ENCODE results near the gene MYO3B.
"Not testable (repeated sequence)": the region's sequence is repeated elsewhere in the genome, so short reads cannot be mapped to it uniquely, and the experiment has no call there.

MYO3B gene

GRCh38 chr2:170530803-170531564 is 353.0 kb downstream of the MYO3B start:
- DNase-seq, result no peak

GRCh38 chr2:170531876-170532275 is 353.9 kb downstream of the MYO3B start:
- DNase-seq, result no peak

GRCh38 chr2:170533156-170533555 is 355.2 kb downstream of the MYO3B start:
- DNase-seq, result no peak

DNA sequence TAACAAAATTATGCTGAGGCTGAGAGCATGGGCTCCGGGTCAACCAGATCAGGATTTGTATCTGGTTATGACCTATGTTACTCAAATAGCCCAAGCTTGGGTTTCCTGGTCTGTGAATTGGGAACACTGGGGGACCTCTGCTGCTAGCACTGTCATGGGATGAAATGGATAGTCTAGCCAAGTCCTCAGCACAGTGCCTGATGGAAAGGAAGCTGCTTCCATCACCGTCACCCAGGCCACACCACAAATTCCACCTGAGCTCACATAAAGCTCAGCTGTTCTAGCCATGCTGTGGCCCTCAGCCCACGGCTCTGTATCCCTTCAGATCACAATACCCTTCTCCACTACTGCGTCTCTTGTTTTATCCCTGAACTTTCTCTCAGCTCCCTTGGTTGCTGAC is 357.6 kb downstream of the MYO3B start:
- DNase-seq, result no peak

DNA sequence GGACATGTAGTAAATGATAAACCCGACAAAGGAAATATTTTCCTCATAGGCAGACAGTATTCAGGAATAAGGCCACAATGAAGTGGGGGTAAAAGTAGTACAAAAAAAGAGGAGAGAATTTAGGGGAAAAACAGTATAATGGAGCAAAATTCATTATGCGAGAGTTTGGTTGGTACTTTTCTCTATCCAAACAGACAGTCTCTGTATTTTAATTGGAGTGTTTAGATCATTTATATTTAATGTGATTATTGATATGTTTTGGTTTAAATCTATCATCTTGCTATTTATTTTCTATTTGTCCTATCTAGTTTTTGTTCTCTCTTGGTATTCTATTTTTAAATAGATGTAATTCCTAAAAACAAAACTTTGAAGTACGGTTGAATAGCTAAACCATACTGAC is 366.9 kb downstream of the MYO3B start:
- DNase-seq, result no peak

DNA sequence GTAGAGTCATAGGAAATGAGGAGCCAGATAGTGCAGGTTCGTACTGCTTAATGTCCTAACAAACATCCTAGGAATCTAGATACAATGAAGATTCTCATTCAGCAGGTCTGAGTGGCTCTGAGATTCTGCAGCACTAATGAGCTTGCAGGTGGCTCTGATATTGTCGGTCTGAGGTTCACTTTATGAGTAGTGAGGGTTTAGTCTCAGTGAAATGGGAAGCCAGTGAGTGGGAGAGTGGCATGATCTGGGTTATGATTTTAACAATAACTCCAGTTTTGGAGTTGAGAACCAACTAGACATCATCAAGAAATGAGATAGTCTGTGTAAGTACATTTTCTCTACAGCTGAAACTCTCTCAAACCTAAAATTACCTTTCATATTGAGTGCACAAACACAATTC is 370.4 kb downstream of the MYO3B start:
- DNase-seq, result no peak

GRCh38 chr2:170550501-170550900 is 372.6 kb downstream of the MYO3B start:
- DNase-seq, result no peak

DNA sequence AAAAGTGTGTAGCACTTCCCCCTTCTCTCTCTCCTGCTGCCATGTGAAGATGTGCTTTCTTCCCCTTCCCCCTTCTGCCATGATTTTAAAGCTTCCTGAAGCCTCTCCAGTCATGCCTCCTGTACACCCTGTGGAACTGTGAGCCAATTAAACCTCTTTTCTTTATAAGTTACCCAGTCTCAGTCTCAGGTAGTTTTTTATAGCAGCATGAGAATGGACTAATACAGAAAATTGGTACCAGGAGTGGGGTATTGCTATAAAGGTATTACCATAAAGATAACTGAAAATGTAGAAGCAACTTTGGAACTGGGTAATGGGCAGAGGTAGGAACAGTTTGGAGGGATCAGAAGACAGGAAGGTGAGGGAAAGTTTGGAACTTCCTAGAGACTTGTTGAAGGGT is 374.0 kb downstream of the MYO3B start:
- not testable (repeated sequence) for DNase-seq

DNA sequence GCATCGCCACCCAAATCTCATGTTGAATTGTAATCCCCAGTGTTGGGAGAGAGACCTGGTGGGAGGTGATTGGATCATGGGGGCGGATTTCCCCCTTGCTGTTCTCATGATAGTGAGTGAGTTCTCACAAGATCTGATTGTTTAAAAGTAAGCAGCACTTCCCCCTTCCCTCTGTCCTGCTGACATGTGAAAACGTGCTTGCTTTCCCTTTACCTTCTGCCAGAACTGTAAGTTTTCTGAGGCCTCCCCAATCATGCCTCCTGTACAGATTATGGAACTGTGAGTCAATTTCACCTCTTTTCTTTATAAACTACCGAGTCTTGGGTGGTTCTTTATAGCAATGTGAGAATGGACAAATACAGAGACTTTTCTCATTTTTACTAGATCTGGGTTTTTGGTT is 375.8 kb downstream of the MYO3B start:
- DNase-seq, result no peak

DNA sequence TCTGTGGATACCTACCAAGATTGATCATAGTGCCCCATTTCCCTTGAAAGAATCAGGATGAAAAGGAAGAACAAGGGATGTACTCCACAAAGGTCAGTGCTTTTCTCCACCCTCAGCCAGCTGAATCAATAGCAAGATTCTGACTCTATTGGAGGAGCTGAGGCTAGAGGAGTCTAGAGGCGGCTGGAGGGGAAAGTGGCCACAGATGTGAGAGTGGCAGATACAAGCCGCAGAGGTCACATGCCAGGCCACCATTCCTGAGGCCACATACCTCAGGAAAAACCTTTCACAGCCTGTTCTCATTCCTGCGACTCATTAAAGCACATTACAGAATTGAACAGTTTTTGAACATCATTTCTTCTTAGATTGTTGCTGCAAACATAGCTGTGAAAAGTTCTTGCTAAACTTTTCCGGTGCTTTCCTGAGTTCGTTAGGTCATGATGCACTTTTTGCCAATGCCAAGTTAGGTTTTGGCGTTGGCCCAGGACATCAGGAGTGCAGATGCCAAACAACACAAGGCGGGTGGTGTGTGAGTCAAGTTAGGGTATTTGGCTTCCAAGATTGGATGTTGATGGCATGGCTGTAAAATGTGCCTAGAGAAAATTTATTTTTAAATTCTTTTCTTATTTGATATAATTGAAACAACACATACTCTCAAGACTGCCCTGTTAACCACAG is 376.5 kb downstream of the MYO3B start:
- no peak for DNase-seq

DNA sequence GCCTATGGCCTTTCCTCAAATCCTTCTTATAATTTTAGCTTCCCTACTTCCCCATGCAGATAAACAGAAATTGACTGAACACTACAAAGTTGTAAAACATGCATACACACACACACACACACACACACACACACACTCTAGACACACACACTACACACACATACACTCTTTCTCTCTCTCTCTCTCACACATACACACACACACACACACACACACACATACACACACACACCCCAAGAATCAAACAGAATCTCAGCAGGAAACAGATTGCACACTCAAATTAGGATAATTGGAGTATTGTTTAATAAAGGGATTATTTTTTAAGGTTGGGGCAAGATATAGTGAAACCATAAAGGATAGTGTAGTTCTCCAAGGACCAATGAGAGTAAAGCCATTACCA is 385.0 kb downstream of the MYO3B start:
- no peak for DNase-seq

GRCh38 chr2:170563401-170563800 is 385.5 kb downstream of the MYO3B start:
- no peak for DNase-seq

DNA sequence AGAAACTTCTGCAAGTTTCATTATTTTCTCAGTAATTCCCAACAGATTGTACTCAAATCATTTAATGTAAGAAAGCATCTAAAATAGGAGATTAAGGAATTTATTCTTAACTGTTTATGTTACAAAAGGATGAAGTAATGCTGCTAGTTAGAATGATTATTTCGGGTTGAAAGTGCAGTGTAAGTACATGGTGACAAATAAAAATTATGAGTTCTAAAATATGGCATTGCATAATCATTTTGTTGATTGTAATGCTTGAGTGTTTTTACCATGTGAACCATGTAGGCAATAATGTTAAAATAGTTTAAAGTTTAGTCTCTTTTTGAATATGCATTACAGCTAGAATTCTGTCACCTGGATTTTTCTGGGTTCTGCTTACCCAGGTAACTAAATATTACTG is 388.2 kb downstream of the MYO3B start:
- DNase-seq, result no peak

- DNase-seq, result no peak
These were observed 389.5 kb downstream of the MYO3B start for GRCh38 chr2:170567429-170567828.

- DNase-seq, result no peak
These were observed 390.6 kb downstream of the MYO3B start for GRCh38 chr2:170568511-170568910.

DNA sequence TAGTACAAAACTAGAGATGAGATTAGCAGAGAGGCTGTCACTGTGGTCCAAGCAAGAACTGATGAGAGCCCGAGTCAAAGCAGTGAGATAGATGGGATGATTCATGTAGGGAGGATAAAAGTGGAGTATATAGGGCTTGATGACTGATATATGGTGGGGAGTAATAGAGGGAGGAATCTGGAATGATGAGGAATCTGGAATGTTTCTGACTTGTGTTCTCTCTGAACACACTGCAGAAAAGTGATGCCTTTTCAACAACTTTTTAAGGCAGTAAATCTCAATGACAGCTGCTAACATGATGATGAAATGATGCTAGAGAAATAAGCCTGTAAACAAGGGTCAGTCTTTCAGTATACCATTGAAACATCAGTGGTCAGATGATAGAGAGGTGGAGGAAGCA is 393.7 kb downstream of the MYO3B start:
- no peak for DNase-seq

DNA sequence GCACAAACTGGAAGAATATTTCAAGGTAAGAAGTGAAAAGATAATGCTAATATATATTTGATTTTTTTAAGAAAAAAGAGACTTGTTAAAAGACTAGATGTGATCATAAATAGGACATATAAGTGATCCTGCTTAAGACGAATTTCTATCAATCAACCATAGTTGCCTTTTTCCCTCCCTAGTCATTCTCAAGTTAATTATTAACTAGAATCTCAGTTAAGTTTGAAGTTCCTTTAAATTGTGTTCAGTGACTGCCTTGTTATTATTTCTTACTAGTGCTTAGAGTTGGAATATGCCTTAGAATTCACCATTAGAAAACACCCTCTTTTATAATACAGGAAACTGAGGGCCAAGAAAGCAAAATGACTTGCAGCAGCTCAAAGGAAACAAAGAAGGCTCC is 395.7 kb downstream of the MYO3B start:
- no peak for DNase-seq

- DNase-seq, result no peak
These were observed 398.3 kb downstream of the MYO3B start for GRCh38 chr2:170576296-170576695.

DNA sequence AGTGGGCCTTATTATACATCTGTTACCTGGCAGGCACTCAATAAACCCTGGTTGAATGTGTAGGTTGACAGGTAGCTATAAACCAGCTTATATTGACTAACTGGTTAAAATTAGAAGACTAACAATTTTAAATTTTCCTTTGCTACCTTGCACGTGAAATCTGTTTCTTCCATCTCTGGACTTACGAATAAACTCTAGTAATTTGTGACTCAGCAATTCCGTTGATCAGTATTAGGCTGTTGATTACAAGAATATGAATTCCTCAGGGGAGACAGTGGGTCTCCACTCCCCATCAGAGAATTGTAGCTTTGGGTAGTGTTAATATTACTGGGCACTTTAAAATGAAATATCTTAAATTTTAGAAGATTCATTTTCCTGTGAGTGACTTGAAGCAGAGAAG is 399.4 kb downstream of the MYO3B start:
- DNase-seq, result no peak

- no peak for DNase-seq
These were observed 400.7 kb downstream of the MYO3B start for GRCh38 chr2:170578606-170579005.

GRCh38 chr2:170579511-170579910 is 401.6 kb downstream of the MYO3B start:
- DNase-seq, result no peak

DNA sequence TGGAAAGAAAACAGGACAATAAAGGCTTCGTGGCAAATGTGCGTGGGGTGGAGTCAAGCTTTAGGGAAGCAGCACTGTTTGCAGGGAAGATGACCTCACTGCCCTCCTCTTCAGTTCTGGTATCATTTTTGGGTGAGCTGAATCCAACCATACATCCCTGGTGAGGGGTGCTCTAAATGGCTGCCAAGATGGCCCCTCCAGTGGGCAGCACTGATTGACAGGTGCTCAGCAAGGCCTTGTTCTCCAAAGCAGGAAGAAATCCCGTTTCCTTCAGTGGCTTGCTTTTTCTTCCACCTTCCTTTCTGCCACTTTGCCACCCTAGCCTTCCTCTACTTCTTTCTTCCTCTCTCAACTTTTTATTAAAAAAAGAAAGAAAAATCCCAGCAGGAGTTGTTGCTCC is 404.4 kb downstream of the MYO3B start:
- DNase-seq, result no peak

- no peak for DNase-seq
These were observed 405.0 kb downstream of the MYO3B start for GRCh38 chr2:170582751-170583463.

DNA sequence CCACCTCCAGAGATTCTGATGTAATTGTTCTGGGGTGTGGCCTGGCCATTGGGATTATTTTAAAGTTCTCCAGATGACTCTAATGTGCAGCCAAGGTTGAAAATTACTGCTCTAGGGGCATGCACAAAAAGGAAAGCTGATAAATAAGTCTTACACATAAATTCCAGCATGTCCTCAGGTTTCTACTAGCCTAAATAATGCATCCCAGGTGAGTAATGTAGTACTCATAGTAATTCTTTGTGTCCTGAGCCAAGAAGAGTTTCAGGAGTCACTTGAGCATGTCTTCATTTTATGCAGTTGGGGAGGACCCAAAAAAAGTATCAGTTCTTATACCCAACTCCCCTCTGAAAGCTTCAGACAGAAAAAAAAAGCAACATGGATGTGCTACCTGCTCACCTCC is 407.1 kb downstream of the MYO3B start:
- no peak for DNase-seq

All from activated CD4-positive, CD25-positive, alpha-beta regulatory T cell treated with anti-CD3 and anti-CD28 coated beads, Interleukin-2, amount 50 U/mL, for 72 hours (primary cell).